Measurements from ENCODE around the gene SYT17. TPM values are rescaled to one million over a fixed set of nuclear protein-coding genes. Genes with fewer than 3 reads are reported as not detected.
A peak's percentile ranks its signal among the peaks of the same experiment; 100 is the strongest.

SYT17 gene
- total RNA-seq, 1 experiment from 2014 or later: 10.3 TPM

DNA sequence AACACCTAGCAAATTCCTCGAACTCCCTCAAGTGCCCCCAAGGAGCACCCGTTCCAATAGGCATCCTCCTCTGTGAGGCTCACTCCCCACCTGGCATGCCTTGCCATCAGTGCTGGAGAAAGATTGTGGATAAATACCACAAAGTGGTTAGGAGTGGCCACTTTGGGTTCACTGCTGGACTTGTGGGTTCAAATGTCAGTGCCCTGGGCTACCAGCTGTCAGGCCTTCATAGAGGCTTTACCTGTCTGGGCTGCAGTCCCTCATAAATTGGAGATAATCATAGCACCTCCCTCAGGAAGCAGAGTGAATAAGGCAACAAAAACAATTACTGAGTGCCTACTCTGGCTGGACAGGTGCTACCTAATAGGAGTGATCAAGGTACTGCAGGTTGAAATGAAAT is 1.5 kb upstream of the SYT17 start:
- Histone ChIP-seq H3K27me3 (ENCODE audit: insufficient read depth, low read length) (no peaks in the 10 kb centered on the region), H3K9me3 (ENCODE audit: control insufficient read depth in 1 of 2, insufficient read depth in 1 of 2, low read depth in 1 of 2, low read length in 2 of 2) (peaks cover 0 to 6% of the 10 kb centered on the region in 2 experiments; a peak in 1 of 4 replicates), H3K4me3 (replicated peaks in 1 of 2; ENCODE audit: low read depth in 1 of 2, low read length in 2 of 2) (no peak overlapping the region), H2AFZ (ENCODE audit: low read depth, low read length, poor library complexity, severe bottlenecking) (no peak overlapping the region), H3K9ac (ENCODE audit: low read length) (no peak overlapping the region), H3K36me3 (ENCODE audit: control insufficient read depth in 1 of 2, insufficient read depth in 2 of 2, low read length in 2 of 2) (no peaks in the 10 kb centered on the region), H3K4me1 (ENCODE audit: control insufficient read depth in 1 of 2, insufficient read depth in 2 of 2, low read length in 2 of 2) (peaks cover 4 to 36% of the 10 kb centered on the region in 2 experiments; a peak in 3 of 4 replicates), H3K27ac (ENCODE audit: low read depth, low read length) (no peak overlapping the region), H3K4me2 (ENCODE audit: low read length) (no peak overlapping the region), H3K9me2 (ENCODE audit: insufficient read depth) (no peaks in the 10 kb centered on the region), H3K79me2 (ENCODE audit: insufficient read depth, low read length) (no peaks in the 10 kb centered on the region), H4K20me1 (ENCODE audit: insufficient read depth) (no peaks in the 10 kb centered on the region)
- BruUV-seq (replicated peaks): no TSS peak
- RAD21 ChIA-PET (ENCODE audit: low non-redundant PET in 1 of 2, low total read pairs in 2 of 2, uncharacterized antibody in 2 of 2, unreplicated experiment in 2 of 2): no interaction called here
- TF ChIP-seq, protein P1, sequence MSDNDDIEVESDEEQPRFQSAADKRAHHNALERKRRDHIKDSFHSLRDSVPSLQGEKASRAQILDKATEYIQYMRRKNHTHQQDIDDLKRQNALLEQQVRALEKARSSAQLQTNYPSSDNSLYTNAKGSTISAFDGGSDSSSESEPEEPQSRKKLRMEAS (IDR thresholded peaks at IDR 0.05): no peak
- TF ChIP-seq SP1 (IDR thresholded peaks at IDR 0.05; ENCODE audit: low read depth) (no peak), FOSL1 (IDR thresholded peaks at IDR 0.05; ENCODE audit: low read depth) (no peak), CEBPB (IDR thresholded peaks at IDR 0.05; ENCODE audit: low read depth) (no peak), RAD21 (IDR thresholded peaks at IDR 0.05; ENCODE audit: low read depth) (peak; percentile 67), CBX3 (IDR thresholded peaks at IDR 0.05; ENCODE audit: low read depth) (no peak), POLR2AphosphoS5 (IDR thresholded peaks at IDR 0.05; ENCODE audit: low read depth, low read length) (no peak), EZH2phosphoT487 (IDR thresholded peaks at IDR 0.05; ENCODE audit: borderline replicate concordance) (no peak), EZH2 (IDR thresholded peaks at IDR 0.05) (no peak), ZNF274 (IDR thresholded peaks at IDR 0.05; ENCODE audit: low read depth, low read length) (no peak)
- TF ChIP-seq, protein P2, sequence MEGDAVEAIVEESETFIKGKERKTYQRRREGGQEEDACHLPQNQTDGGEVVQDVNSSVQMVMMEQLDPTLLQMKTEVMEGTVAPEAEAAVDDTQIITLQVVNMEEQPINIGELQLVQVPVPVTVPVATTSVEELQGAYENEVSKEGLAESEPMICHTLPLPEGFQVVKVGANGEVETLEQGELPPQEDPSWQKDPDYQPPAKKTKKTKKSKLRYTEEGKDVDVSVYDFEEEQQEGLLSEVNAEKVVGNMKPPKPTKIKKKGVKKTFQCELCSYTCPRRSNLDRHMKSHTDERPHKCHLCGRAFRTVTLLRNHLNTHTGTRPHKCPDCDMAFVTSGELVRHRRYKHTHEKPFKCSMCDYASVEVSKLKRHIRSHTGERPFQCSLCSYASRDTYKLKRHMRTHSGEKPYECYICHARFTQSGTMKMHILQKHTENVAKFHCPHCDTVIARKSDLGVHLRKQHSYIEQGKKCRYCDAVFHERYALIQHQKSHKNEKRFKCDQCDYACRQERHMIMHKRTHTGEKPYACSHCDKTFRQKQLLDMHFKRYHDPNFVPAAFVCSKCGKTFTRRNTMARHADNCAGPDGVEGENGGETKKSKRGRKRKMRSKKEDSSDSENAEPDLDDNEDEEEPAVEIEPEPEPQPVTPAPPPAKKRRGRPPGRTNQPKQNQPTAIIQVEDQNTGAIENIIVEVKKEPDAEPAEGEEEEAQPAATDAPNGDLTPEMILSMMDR (IDR thresholded peaks at IDR 0.05 in 2 of 3, conservative IDR thresholded peaks at IDR 0.05 in 1 of 3; ENCODE audit: borderline replicate concordance in 1 of 3, insufficient read depth in 1 of 3, low read depth in 2 of 3, low read length in 2 of 3): peak in 2 of 3 experiments; percentile 45 to 47; a peak in 3 of 6 replicates
- TF ChIP-seq, protein P3, sequence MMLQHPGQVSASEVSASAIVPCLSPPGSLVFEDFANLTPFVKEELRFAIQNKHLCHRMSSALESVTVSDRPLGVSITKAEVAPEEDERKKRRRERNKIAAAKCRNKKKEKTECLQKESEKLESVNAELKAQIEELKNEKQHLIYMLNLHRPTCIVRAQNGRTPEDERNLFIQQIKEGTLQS (IDR thresholded peaks at IDR 0.05): no peak
- POLR2A ChIA-PET: no interaction called here
- CTCF ChIA-PET: interaction anchor here (0.8 to 1.7 kb wide), 5 partner anchors 13 to 206 kb away, joined by 3 to 10 read pairs (median 5); no protein-coding TSS in a partner anchor
- intact Hi-C loops (cut with micrococcal nuclease): loop anchor here (5.0 kb wide), 1 partner anchor 336 kb away; no protein-coding TSS in a partner anchor
- DNase-seq (ENCODE audit: low read depth, low spot score): peak; percentile 29
- ATAC-seq: 0 out of 2 replicates have a peak, but pooled peaks have one; percentile 23
